ENCODE results near the gene FAM170B. TPM values are rescaled to one million over a fixed set of nuclear protein-coding genes. Genes with fewer than 3 reads are reported as not detected.

FAM170B gene
- total RNA-seq, 4 donors from 2014 or later, result not detected

GRCh38 chr10:49136525-49136924 is 2.7 kb upstream of the FAM170B start:
- in situ Hi-C loops (cut with MboI; ENCODE audit: low sequenced_read_pairs in 4 of 4), result no loop called here
- intact Hi-C loops (cut with DNase I; ENCODE audit: low total_unique reads), result no loop called here
- no peaks in the 10 kb centered on the region for H3K9me3 ChIP-seq
- H3K36me3 ChIP-seq, result no peaks in the 10 kb centered on the region
- TF ChIP-seq CTCF (IDR thresholded peaks at IDR 0.05 in 4 of 5, conservative IDR thresholded peaks at IDR 0.05 in 1 of 5) (no peak), POLR2A (IDR thresholded peaks at IDR 0.05) (no peak)
- peak overlapping the region in 2 of 4 donors; percentile 24 to 60 for H3K27ac ChIP-seq
- DNase-seq (no peak), ATAC-seq (no peak)
- no peak overlapping the region for H3K4me3 ChIP-seq
- H3K27me3 ChIP-seq, result peaks cover 0 to 5% (median 3%) of the 10 kb centered on the region in 3 donors
- H3K4me1 ChIP-seq, result peaks cover 0 to 3% of the 10 kb centered on the region in 2 donors

- TF ChIP-seq POLR2A (IDR thresholded peaks at IDR 0.05), result no peak
- peak in 1 of 5 experiments; percentile 27 for TF ChIP-seq CTCF (IDR thresholded peaks at IDR 0.05 in 4 of 5, conservative IDR thresholded peaks at IDR 0.05 in 1 of 5)
- Histone ChIP-seq H3K27ac (peak overlapping the region in 3 of 4 donors; percentile 14 to 60 (median 34)), H3K4me3 (no peak overlapping the region), H3K27me3 (peaks cover 2 to 9% (median 3%) of the 10 kb centered on the region in 3 donors), H3K36me3 (no peaks in the 10 kb centered on the region), H3K9me3 (no peaks in the 10 kb centered on the region), H3K4me1 (peaks cover 3 to 4% of the 10 kb centered on the region in 2 donors)
- in situ Hi-C loops (cut with MboI; ENCODE audit: low sequenced_read_pairs in 4 of 4) (no loop called here), intact Hi-C loops (cut with DNase I; ENCODE audit: low total_unique reads) (no loop called here)
- ATAC-seq (peak; percentile 31 to 41), DNase-seq (no peak)
Measured at GRCh38 chr10:49135575-49136313, 1.9 kb upstream of the FAM170B start.

DNA sequence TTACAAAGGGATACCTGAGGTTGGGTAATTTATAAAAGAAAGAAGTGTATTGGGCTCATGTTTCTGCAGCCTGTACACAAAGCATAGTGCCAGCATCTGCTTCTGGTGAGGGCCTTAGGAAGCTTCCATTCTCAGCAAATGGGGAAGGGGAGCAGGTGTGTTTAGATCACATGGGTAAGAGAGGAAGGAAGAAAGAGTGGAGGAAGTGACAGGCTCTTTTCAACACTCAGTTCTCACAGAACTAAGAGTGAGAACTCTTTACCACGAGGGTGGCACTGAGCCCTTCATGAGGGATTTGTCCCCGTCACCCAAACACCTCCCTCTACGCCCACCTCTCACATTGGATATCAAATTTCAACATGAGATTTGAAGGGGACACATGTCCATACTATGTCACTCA is 506 bp upstream of the FAM170B start:
- TF ChIP-seq POLR2A (IDR thresholded peaks at IDR 0.05) (no peak), CTCF (IDR thresholded peaks at IDR 0.05 in 4 of 5, conservative IDR thresholded peaks at IDR 0.05 in 1 of 5) (no peak)
- ATAC-seq, result no peak
- in situ Hi-C loops (cut with MboI; ENCODE audit: low sequenced_read_pairs in 4 of 4) (no loop called here), intact Hi-C loops (cut with DNase I; ENCODE audit: low total_unique reads) (no loop called here)
- peaks cover 2 to 9% (median 3%) of the 10 kb centered on the region in 3 donors for H3K27me3 ChIP-seq
- H3K4me1 ChIP-seq, result peaks cover 3 to 4% of the 10 kb centered on the region in 2 donors
- H3K36me3 ChIP-seq, result no peaks in the 10 kb centered on the region
- no peak overlapping the region for H3K27ac ChIP-seq
- DNase-seq, result no peak
- H3K9me3 ChIP-seq, result no peaks in the 10 kb centered on the region
- H3K4me3 ChIP-seq, result no peak overlapping the region

DNA sequence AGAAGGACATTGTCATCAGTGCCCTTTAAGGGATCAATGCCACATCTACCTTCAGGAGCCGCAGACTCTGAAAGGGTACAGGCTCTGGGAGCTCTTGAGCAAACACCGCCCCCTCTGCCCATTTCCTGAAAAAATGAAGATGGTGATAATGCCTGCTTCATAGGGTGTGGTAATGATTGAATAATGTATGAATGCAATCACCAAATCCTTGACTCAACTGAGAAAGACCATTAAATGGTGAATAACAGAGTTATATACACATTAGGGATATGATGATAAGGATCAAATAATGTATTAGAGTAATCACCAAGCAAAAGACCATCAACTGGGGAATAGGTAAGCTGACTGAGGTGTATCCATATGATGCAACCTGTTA is 1.5 kb downstream of the FAM170B start:
- TF ChIP-seq CTCF (IDR thresholded peaks at IDR 0.05 in 4 of 5, conservative IDR thresholded peaks at IDR 0.05 in 1 of 5), result no peak
- TF ChIP-seq POLR2A (IDR thresholded peaks at IDR 0.05), result no peak
- ATAC-seq (no peak), DNase-seq (no peak)
- Histone ChIP-seq H3K36me3 (no peaks in the 10 kb centered on the region), H3K4me1 (peaks cover 3 to 4% of the 10 kb centered on the region in 2 donors), H3K27ac (no peak overlapping the region), H3K27me3 (peaks cover 2 to 9% (median 3%) of the 10 kb centered on the region in 3 donors), H3K4me3 (no peak overlapping the region), H3K9me3 (no peaks in the 10 kb centered on the region)
- in situ Hi-C loops (cut with MboI; ENCODE audit: low sequenced_read_pairs in 4 of 4), result no loop called here
- intact Hi-C loops (cut with DNase I; ENCODE audit: low total_unique reads), result no loop called here

All from gastrocnemius medialis (tissue), 4 donors.